Esophagus mucosa (tissue), 1 donor: ENCODE measurements around the gene ATG16L1. TPM values are rescaled to one million over a fixed set of nuclear protein-coding genes. Genes with fewer than 3 reads are reported as not detected.
"Not testable (repeated sequence)": the region's sequence is repeated elsewhere in the genome, so short reads cannot be mapped to it uniquely, and the experiment has no call there.

Experiments used
- ATAC-seq: fragments of 200-7000 bp; cut with Tn5 transposase; one replicate; pipeline ENCODE4 v1.9.1; 2020
- total RNA-seq: library from RNA; stranded (reverse); gene quantifications from one replicate; pipeline ENCODE4 v1.2.4, GENCODE V29; 2023
- donor health status: DM: yes; HTN: yes; CAD: no.

ATG16L1 gene
- total RNA-seq, 1 donor from 2014 or later, result 13.9 TPM

DNA sequence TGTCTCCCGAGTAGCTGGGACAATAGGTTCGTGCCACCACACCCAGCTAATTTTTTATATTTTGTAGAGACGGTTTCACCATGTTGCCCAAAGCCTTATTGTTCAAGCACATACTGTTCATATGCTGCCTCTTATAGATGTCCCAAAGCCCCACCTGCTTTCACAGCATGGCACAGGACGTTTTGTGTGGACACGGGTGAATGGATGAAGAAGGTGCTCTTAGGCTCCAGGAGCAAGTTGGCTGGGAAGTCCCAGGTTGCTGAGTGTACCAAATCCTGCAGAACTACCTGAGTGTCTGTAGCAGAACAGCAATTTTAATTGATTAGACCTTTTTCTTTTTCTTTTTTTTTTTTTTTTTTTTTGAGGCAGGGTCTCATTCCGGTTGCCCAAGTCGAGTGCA is 45.6 kb downstream of the ATG16L1 start:
- no peak for ATAC-seq

GRCh38 chr2:233300401-233300800 is 48.9 kb downstream of the ATG16L1 start:
- no peak for ATAC-seq

DNA sequence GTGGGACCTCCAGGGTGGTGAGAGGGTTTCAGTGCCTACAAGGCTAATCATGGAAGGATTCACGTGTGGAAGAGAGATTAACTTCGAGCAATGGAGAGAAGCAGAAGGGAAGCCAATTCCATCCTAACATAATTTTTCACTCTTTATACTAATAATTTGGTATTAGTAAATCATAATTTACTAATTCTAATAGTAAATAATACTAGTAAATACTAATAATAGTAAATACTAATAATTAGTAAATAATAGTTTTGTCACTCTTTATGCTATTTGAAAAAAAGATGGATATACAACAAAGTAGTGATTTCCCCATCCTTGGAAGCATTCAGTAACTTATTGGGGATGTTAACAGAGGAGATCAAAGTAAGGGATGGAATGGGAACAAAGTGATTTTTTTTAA is 49.8 kb downstream of the ATG16L1 start:
- ATAC-seq, result no peak

GRCh38 chr2:233301811-233302210 is 50.3 kb downstream of the ATG16L1 start:
- no peak for ATAC-seq

DNA sequence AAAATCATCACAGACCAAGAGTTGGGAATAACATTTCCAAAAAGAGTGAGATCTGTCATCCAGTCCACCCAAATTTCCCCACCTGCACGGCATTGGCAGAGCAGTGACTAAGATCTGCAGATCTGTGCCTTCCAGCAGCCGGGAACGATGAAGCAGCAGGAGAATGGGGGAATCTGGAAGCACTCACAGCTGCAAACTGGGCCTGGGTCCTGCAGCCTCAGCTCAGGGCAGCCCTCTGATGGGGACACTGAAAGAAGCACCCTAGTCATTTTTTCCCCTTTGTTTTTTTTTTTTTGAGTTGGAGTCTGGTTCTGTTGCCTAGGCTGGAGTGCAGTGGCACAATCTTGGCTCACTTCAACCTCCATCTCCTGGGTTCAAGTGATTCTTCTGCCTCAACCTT is 51.8 kb downstream of the ATG16L1 start:
- ATAC-seq, result no peak

GRCh38 chr2:233307565-233307964 is 56.1 kb downstream of the ATG16L1 start, which contains the start of gene SAG:
TSS of gene SAG (plus strand) at chr2:233307816. CDS start at chr2:233309190, 1,374 bp downstream.
- ATAC-seq, result no peak

DNA sequence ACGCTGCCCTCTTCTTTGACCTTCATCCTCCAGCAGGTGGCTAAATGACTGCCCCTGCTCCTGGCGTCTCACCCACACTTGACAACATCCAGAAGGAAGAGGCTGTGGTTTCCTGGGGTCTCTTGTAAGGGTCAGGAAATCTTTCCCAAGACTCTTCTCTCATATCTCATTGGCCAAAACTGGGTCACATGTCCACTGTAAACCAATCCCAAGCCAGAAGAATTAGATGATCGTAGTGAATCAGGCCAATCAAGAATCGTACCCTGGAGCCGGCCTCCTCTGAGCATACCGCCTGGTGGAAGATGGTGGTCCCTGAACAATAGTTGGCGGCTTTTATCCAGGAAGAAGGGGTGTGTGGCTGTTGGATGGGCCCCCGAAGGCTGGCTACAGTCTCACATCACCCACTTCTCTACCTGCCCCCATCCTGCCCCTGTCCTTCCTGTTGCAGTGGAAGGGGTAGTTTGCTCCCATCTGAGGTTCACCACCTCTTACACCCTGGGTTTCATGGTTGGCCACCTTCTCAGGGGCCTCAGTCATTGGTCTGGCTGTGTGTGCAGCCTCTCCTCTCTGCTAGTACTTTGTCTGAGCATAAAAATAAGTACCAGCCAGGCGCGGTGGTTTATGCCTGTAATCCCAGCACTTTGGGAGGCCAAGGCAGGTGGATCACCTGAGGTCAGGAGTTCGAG is 59.9 kb downstream of the ATG16L1 start:
- ATAC-seq, result no peak

- no peak for ATAC-seq
These were observed 61.4 kb downstream of the ATG16L1 start for GRCh38 chr2:233312874-233313273.

DNA sequence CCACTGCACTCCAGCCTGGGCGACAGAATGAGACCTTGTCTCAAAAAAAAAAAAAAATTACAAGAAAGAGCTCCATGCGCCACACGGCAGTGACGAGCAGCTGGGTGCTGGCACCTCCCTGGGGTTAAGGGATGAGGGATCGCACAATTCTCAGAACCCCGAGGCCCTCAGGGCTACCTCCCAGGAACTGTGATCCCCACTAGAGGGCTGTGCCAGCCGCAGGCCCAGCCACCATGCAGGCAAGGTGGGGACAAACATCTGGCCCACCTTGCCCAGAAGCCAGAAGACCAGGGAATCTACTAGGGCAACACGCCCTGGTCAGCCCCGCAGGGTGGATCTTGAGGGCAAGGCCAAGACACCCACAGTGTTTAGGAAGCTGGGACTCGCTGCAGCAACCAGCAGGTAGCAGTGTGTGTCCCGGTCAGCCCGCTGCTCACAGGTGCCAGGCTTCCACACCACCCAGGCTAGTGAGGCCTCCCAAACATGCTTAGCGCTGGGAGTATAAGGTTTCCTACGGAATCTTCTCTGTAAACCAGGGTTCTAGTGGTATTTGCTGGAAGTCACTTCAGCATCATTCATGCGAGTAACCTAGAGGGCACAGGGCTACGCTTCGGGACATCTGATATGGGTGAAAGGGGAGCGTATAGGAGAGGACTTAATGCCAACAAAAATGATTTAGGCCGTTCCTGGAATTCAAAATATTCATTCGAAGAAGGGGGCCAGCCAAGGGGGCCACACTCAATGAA is 62.9 kb downstream of the ATG16L1 start:
- ATAC-seq, result no peak

GRCh38 chr2:233317196-233317943 is 65.9 kb downstream of the ATG16L1 start:
- ATAC-seq, result no peak

GRCh38 chr2:233319256-233319655 is 67.8 kb downstream of the ATG16L1 start:
- no peak for ATAC-seq

DNA sequence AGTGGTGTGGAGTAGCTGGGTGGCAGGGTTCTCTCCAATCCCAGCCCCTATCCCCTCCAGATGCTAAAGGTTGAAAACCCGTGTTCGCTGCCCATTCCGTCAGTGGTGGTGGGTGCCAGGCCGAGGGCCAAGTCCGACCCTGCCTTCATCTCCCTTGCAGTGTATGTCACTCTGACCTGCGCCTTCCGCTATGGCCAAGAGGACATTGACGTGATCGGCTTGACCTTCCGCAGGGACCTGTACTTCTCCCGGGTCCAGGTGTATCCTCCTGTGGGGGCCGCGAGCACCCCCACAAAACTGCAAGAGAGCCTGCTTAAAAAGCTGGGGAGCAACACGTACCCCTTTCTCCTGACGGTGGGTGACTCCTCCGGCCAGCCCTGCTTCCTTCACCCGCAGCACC is 69.0 kb downstream of the ATG16L1 start:
- no peak for ATAC-seq

- ATAC-seq, result no peak
These were observed 69.7 kb downstream of the ATG16L1 start for GRCh38 chr2:233321166-233321565.

GRCh38 chr2:233323851-233324250 is 72.4 kb downstream of the ATG16L1 start:
- ATAC-seq, result no peak

DNA sequence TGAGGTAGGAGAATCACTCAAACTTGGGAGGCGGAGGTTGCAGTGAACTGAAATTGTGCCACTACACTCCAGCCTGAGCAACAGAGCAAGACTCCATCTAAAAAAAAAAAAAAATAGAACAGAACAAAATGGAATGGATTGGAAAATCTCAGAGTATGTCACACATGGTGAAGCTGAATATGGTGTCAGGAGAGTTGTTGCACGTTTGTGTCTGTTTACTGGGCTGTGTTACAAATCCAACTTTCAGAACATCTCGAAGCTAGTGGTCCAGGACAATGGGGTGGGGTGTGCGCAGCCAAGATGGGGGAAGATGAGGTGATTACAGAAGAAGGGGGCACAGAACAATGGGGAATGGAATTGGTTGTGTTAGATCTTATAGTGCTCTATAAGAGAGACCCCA is 73.8 kb downstream of the ATG16L1 start:
- ATAC-seq, result no peak

DNA sequence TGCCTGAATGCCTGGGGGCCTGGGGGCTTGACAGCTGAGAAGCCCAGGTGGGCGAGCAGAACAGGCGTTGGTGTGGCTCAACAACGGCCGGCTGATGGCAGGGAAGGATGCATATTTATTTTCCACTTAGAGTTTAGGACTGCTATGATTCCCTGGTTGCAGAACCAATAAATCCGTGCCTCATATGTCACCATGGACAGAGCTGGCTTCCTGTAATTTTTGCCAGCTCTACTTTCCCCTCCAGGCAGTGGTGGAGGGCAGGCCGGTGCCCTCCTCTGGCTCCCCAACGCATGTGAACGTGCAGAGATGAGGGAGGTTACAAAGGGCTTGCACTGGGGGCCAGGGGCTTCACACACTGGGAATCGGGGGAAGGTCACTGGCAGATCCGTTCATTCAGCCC is 74.3 kb downstream of the ATG16L1 start:
- ATAC-seq, result no peak

- ATAC-seq, result no peak
These were observed 75.0 kb downstream of the ATG16L1 start for GRCh38 chr2:233326500-233326899.

- ATAC-seq, result no peak
These were observed 77.4 kb downstream of the ATG16L1 start for GRCh38 chr2:233328922-233329321.

DNA sequence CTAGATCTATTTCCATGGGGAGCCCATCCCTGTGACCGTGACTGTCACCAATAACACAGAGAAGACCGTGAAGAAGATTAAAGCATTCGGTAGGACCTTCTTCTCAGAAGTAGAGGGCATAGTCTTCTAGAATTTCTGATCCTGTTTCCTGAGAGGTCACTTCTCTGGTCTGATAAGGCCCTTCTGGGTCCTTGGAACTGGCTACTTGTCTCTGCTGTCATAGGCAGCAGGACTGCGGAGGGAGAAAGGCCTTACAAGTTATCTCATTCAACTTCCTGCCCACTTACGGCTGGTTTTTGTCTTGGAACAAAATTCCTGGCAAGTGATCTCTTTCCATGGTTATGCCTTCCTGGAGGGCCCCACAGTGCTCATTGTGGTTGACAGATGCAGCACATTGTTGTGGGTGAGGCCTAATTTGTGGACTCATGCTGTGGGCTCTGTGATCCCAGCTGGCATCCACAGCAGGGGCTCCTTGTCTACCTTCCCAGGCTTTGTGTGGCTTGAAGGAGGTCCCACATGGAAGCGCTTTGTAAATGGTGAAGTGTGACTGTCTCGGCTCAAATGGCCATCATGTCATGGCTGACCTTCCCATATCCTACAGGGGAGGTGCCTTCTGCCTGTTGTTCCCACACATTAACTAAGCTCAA is 78.1 kb downstream of the ATG16L1 start:
- ATAC-seq, result no peak

GRCh38 chr2:233331536-233331935 is 80.1 kb downstream of the ATG16L1 start:
- peak; percentile 65 for ATAC-seq

- ATAC-seq, result no peak
These were observed 80.7 kb downstream of the ATG16L1 start for GRCh38 chr2:233332125-233332524.

- no peak for ATAC-seq
These were observed 83.4 kb downstream of the ATG16L1 start for GRCh38 chr2:233334915-233335314.

DNA sequence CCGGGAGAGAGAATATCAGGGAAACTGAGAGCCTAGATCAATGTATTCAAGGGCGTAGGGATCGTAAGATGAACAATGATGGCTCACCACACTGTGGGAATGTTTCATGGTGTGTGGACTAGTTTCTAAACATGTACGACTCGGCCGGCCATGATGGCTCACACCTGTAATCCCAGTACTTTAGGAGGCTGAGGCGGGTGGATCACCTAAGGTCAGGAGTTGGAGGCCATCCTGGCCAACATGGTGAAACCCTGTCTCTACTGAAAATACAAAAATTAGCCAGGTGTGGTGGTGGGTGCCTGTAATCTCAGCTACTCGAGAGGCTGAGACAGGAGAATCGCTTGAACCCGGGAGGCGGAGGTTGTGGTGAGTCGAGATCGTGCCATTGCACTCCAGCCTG is 84.6 kb downstream of the ATG16L1 start:
- ATAC-seq, result not testable (repeated sequence)
